ENCODE measurements around the gene FLNC. TPM values are rescaled to one million over a fixed set of nuclear protein-coding genes. Genes with fewer than 3 reads are reported as not detected.

The FLNC gene
- total RNA-seq, 1 donor from 2014 or later = 839 TPM

DNA sequence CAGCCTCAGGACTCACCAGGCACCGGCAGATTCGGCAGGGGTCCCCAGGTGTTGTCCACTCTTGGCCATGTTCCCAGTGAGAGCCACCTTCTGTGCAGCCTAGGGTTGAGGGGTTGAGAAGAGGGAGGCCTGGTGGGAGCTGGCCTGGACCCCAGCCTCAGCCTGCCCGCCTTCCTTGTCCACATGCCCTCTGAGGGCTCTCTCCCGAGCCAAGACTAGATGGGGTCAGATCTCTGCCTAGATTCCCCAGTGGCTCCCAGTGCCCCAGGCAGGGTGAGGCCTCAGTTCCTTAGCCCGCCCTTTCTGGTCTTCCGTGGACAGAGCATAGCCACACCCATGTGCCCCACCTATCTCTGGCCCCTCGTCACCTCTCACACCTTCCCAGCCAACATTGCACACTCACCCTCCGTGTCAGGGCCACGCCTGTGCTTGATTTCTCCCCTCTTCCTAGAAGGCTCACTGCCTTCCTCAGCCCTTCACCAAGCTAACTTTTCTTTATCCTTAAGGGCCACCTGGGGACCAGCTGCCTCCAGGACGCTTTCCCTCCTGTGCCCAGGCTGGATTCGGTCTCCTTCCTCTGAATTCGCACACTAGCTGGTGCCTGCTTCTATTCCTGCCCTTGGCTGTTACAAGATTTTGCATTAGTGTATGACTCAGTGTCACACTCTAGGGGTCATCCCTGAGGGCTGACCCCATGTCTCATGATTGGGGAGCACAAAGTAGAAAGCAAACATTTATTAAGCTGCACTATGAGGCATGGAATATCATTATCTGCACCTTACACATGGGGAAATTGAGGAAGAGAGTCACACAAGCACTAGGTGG lies 72.8 kb downstream of the FLNC start:
- no peak for TF ChIP-seq CTCF (IDR thresholded peaks at IDR 0.05; ENCODE audit: borderline replicate concordance)
- no peak overlapping the region for H3K4me3 ChIP-seq
- peaks cover 36% of the 10 kb centered on the region for H3K27me3 ChIP-seq (ENCODE audit: low read depth)
- DNase-seq = no peak
- no peaks in the 10 kb centered on the region for H3K36me3 ChIP-seq
- no peak overlapping the region for H3K27ac ChIP-seq (replicated peaks)
- no peaks in the 10 kb centered on the region for H3K4me1 ChIP-seq
- intact Hi-C loops (cut with micrococcal nuclease) = loop anchor here (10.0 kb wide), 1 partner anchor 192 kb away; no protein-coding TSS in a partner anchor
- peaks cover 11% of the 10 kb centered on the region for H3K9me3 ChIP-seq (replicated peaks)

GRCh38 chr7:128903621-128904361 lies 73.6 kb downstream of the FLNC start:
- H3K27me3 ChIP-seq (ENCODE audit: low read depth) = peaks cover 44% of the 10 kb centered on the region
- H3K27ac ChIP-seq (replicated peaks) = no peak overlapping the region
- H3K4me3 ChIP-seq = no peak overlapping the region
- no peak for TF ChIP-seq CTCF (IDR thresholded peaks at IDR 0.05; ENCODE audit: borderline replicate concordance)
- no peaks in the 10 kb centered on the region for H3K4me1 ChIP-seq
- intact Hi-C loops (cut with micrococcal nuclease) = loop anchor here (10.0 kb wide), 1 partner anchor 191 kb away; no protein-coding TSS in a partner anchor
- DNase-seq = no peak
- no peaks in the 10 kb centered on the region for H3K36me3 ChIP-seq
- peaks cover 11% of the 10 kb centered on the region for H3K9me3 ChIP-seq (replicated peaks)

DNA sequence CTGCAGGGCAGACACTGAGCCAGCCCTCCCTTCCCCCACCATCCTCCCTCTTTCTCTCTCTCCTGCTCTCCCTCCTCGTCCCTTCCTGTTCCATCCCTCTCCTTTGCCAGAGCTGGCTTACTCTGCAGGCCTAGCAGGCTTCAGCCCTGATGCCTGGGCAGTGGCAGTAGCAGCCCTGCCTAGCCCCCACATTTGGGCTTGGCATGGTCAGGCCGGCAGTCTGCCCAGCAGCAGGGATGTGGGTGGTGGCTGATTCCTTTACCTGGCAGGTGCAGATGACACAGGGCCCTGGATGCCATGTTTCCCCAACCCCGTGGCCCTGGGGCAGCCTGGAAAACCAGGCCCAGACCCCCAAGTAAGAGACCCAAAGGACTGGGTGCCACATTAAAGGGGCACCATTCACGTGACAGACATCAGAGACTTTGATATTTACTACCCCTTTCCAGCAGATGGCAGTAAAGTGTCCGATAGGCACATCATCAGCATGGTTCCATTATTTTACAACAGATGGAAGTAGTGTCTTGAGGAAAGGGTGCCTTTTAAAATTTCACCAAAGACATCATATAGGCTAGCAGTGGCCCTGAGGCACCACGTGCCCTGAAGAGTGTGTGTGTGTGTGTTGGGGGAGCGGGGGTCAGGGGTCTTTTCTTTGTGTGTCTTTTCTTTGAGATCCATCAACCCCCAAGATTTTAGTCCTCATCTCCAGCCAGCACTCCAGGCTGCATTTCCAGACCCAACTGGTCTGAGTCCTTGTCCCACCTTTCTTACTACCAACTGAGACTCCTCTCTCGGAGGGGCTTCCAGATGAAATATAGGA lies 74.4 kb downstream of the FLNC start:
- Histone ChIP-seq H3K4me3 (no peak overlapping the region), H3K36me3 (no peaks in the 10 kb centered on the region), H3K4me1 (peaks cover 5% of the 10 kb centered on the region), H3K27me3 (ENCODE audit: low read depth) (peaks cover 52% of the 10 kb centered on the region), H3K27ac (replicated peaks) (no peak overlapping the region), H3K9me3 (replicated peaks) (peaks cover 4% of the 10 kb centered on the region)
- intact Hi-C loops (cut with micrococcal nuclease) = loop anchor here (10.0 kb wide), 1 partner anchor 190 kb away; no protein-coding TSS in a partner anchor
- TF ChIP-seq CTCF (IDR thresholded peaks at IDR 0.05; ENCODE audit: borderline replicate concordance) = peak; percentile 67
- no peak for DNase-seq

DNA sequence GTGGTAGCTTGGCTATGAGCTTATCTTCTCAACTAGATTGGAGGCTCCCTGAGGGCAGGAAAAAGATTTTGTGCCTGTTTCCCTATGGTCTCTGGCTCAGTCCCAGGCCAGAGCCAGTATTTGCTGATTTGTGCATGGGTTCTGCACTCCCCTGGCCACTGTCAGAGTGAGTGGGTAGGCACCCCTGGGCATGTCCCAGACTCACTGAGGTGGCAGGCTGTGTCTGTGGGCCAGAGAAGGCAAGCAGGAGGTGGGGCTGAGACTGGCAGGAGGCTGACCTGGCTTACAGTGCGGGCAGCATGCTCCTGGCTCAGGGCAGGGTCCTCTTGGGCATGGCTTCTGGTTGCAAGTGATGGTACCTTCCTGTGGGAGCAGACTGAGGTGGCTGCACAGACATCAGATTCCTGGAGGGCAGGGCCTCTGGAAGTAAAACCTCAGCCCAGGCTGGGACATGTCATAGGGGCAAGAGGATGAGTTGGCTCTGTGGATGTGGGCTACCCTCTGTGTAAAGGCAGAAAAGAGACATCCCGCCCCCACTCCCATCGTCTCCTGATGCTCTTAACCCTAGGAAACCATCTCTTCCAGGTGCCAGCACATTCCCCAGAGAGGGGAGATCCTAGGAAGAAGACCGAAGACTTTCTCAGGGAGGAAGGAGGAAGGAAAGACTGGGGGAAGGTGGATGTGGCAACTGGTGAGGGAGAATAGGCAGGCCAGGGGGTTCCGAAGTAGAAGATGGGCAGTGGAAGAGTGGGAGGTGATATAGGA lies 76.0 kb downstream of the FLNC start:
- H3K9me3 ChIP-seq (replicated peaks) = no peaks in the 10 kb centered on the region
- H3K4me3 ChIP-seq = no peak overlapping the region
- H3K27ac ChIP-seq (replicated peaks) = no peak overlapping the region
- TF ChIP-seq CTCF (IDR thresholded peaks at IDR 0.05; ENCODE audit: borderline replicate concordance) = no peak
- H3K4me1 ChIP-seq = peaks cover 15% of the 10 kb centered on the region
- DNase-seq = no peak
- intact Hi-C loops (cut with micrococcal nuclease) = loop anchor here (10.0 kb wide), 1 partner anchor 189 kb away; no protein-coding TSS in a partner anchor
- no peaks in the 10 kb centered on the region for H3K36me3 ChIP-seq
- peaks cover 68% of the 10 kb centered on the region for H3K27me3 ChIP-seq (ENCODE audit: low read depth)
